SU-DHL-6 (cell line): Measurements from ENCODE around the gene BHMT2.

Experiments used
- H2AFZ ChIP-seq: fragments of 200-600 bp; sonication (generic); 2 replicates; pipeline ENCODE4 v1.6.1; 2014; ENCODE audit warnings: low read depth, mild to moderate bottlenecking, moderate library complexity, mixed read lengths, antibody characterized with exemption, low read length; ENCODE audit not compliant: severe bottlenecking
- H3F3A ChIP-seq: fragments of 200-600 bp; shearing (Covaris generic); 2 replicates; pipeline ENCODE4 v1.6.0; 2016; ENCODE audit warnings: antibody characterized with exemption, mild to moderate bottlenecking; ENCODE audit not compliant: insufficient read depth
- H3K27ac ChIP-seq: fragments of 200-600 bp; sonication (generic); 2 replicates; pipeline ENCODE4 v1.5.1; 2016; ENCODE audit warnings: low read depth, mild to moderate bottlenecking, low read length, moderate library complexity, mixed read lengths
- H3K27me3 ChIP-seq: fragments of 200-600 bp; sonication (generic), shearing (Covaris generic); 2 replicates; pipeline ENCODE4 v1.6.0; 2014; ENCODE audit warnings: mild to moderate bottlenecking, low read length
- H3K36me3 ChIP-seq: fragments of 200-600 bp; sonication (generic); 2 replicates; pipeline ENCODE4 v1.6.1; 2014; ENCODE audit warnings: mild to moderate bottlenecking, low read length, mixed read lengths
- H3K4me2 ChIP-seq: fragments of 300-600, 200-600 bp; shearing (Covaris generic), sonication (generic); 2 replicates; pipeline ENCODE4 v1.6.0; 2014; ENCODE audit warnings: low read length, low read depth, mild to moderate bottlenecking; ENCODE audit not compliant: poor library complexity, severe bottlenecking
- H3K4me3 ChIP-seq: fragments of 200-600 bp; sonication (generic); 2 replicates; pipeline ENCODE4 v1.5.1; 2014; ENCODE audit warnings: antibody characterized with exemption, low read length, mild to moderate bottlenecking, mixed read lengths; ENCODE audit not compliant: insufficient read depth, poor library complexity, severe bottlenecking
- H3K79me2 ChIP-seq: fragments of 200-600 bp; sonication (generic); 2 replicates; pipeline ENCODE4 v1.6.1; 2014; ENCODE audit warnings: mild to moderate bottlenecking, low read length, moderate library complexity; ENCODE audit not compliant: insufficient read depth
- H3K9ac ChIP-seq: fragments of 200-600 bp; sonication (generic); 2 replicates; pipeline ENCODE4 v1.7.0; 2014; ENCODE audit warnings: mild to moderate bottlenecking, low read length
- H3K9me2 ChIP-seq: fragments of 200-600 bp; sonication (generic); replicated peaks from 2 replicates; pipeline ENCODE4 v1.6.1; 2014; ENCODE audit warnings: low read length; ENCODE audit not compliant: insufficient read depth
- H3K9me3 ChIP-seq: fragments of 200-600 bp; sonication (generic); 2 replicates; pipeline ENCODE4 v1.6.1; 2014; ENCODE audit warnings: low read length, mixed read lengths; ENCODE audit not compliant: insufficient read depth
- H4K20me1 ChIP-seq: fragments of 200-600 bp; sonication (generic); 2 replicates; pipeline ENCODE4 v1.6.1; 2014; ENCODE audit warnings: low read depth, mild to moderate bottlenecking, antibody characterized with exemption, low read length, moderate library complexity, mixed read lengths
- EZH2phosphoT487 ChIP-seq: fragments of 200-600 bp; sonication (generic), shearing (Covaris generic); conservative IDR thresholded peaks from 2 replicates; pipeline ENCODE4 v1.6.1; 2018; ENCODE audit warnings: mild to moderate bottlenecking, antibody characterized with exemption, low read length, moderate library complexity, mixed read lengths
- TF ChIP-seq, protein P1 (sequence below): fragments of 200-600 bp; sonication (generic); IDR thresholded peaks from one replicate; pipeline ENCODE4 v1.5.1; 2017; ENCODE audit warnings: antibody characterized with exemption, mild to moderate bottlenecking, low read length, moderate library complexity; ENCODE audit not compliant: insufficient read depth, poor library complexity, severe bottlenecking

The BHMT2 gene

DNA sequence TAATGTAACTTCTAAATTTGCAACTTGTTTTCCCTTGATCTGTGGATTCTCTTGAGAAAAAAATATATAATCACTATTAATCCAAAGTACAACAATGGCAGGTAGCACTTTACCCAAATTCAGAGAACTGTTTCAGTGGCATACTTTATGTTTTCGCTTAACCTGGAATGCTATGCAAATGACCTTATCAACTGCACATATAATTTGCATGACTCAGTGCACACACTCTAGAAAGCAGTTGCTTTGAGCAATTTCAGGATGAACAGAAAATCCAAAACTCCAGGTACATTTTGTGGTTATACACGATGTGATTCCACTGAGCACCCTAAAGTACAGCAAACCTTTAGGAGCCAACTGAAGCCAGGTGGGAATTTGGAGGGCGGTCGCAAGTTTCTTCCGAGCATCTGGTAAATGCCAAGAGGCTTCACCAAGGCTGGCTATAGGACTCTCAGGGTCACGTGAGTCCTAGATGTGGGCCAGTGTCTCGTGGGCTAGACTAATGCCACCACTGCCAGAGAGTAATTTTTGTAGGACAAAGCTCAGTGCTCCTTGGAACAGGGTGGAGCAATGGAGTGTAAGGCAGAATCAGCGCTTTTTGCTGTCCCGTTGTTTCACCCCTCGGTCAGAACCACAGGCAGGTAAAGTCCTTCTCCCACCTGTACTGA lies 37.4 kb upstream of the BHMT2 start:
- no peak overlapping the region for H3K27ac ChIP-seq
- TF ChIP-seq, protein P1, sequence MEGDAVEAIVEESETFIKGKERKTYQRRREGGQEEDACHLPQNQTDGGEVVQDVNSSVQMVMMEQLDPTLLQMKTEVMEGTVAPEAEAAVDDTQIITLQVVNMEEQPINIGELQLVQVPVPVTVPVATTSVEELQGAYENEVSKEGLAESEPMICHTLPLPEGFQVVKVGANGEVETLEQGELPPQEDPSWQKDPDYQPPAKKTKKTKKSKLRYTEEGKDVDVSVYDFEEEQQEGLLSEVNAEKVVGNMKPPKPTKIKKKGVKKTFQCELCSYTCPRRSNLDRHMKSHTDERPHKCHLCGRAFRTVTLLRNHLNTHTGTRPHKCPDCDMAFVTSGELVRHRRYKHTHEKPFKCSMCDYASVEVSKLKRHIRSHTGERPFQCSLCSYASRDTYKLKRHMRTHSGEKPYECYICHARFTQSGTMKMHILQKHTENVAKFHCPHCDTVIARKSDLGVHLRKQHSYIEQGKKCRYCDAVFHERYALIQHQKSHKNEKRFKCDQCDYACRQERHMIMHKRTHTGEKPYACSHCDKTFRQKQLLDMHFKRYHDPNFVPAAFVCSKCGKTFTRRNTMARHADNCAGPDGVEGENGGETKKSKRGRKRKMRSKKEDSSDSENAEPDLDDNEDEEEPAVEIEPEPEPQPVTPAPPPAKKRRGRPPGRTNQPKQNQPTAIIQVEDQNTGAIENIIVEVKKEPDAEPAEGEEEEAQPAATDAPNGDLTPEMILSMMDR = no peak
- TF ChIP-seq EZH2phosphoT487 = no peak
- H2AFZ ChIP-seq = no peak overlapping the region
- H3K4me3 ChIP-seq = no peak overlapping the region
- no peaks in the 10 kb centered on the region for H3K9me2 ChIP-seq
- no peaks in the 10 kb centered on the region for H3K27me3 ChIP-seq
- H3K9ac ChIP-seq = no peak overlapping the region
- no peak overlapping the region for H3K4me2 ChIP-seq
- no peaks in the 10 kb centered on the region for H3K36me3 ChIP-seq
- no peaks in the 10 kb centered on the region for H4K20me1 ChIP-seq
- H3K79me2 ChIP-seq = no peaks in the 10 kb centered on the region
- H3F3A ChIP-seq = no peaks in the 10 kb centered on the region
- H3K9me3 ChIP-seq = no peaks in the 10 kb centered on the region

DNA sequence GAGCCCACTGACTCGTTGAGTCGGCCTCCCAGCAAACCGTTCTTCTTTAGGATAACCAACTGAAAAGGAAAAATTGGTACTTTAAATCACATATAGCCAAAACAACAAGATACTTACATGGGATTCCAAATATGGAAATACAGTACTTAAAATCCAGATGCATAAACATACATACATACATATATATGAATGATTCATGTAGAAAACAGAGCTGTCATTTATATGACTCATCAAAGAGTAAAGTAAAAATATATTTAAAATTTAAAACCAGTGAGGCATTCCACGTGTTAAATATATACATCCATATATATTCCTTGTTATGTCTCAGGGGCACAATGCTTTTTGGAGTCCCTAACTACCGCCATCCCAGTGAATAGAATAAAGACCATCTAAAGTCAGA lies 36.8 kb upstream of the BHMT2 start:
- no peaks in the 10 kb centered on the region for H3K36me3 ChIP-seq
- H3K79me2 ChIP-seq = no peaks in the 10 kb centered on the region
- H3K27me3 ChIP-seq = no peaks in the 10 kb centered on the region
- H3K9me3 ChIP-seq = no peaks in the 10 kb centered on the region
- H3F3A ChIP-seq = no peaks in the 10 kb centered on the region
- H3K4me2 ChIP-seq = no peak overlapping the region
- H3K9ac ChIP-seq = no peak overlapping the region
- no peak overlapping the region for H2AFZ ChIP-seq
- TF ChIP-seq, protein P1 = no peak
- TF ChIP-seq EZH2phosphoT487 = no peak
- no peak overlapping the region for H3K4me3 ChIP-seq
- H4K20me1 ChIP-seq = no peaks in the 10 kb centered on the region
- H3K27ac ChIP-seq = no peak overlapping the region
- H3K9me2 ChIP-seq = no peaks in the 10 kb centered on the region

DNA sequence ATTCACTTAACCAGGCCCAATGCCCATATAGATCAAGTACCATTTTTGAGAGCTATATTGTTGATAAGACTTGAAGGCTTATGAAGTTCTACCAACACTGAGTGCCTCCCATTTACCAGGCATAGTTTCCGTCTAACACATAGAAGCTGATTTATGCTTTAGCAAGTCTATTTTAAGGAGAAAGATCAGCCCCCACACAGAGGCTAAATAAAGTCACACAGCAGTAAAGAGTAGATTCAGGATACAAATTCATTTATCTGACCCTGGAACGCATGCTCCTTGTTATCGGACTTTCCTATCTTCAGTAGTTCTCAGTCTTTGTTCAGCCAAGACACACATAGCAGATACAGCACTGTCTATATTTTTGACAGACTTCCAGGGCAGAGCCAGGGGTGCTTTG lies 34.3 kb upstream of the BHMT2 start:
- no peak overlapping the region for H3K27ac ChIP-seq
- H3K9ac ChIP-seq = no peak overlapping the region
- no peaks in the 10 kb centered on the region for H4K20me1 ChIP-seq
- no peaks in the 10 kb centered on the region for H3K9me2 ChIP-seq
- H3K4me3 ChIP-seq = no peak overlapping the region
- H3K27me3 ChIP-seq = no peaks in the 10 kb centered on the region
- no peak overlapping the region for H3K4me2 ChIP-seq
- TF ChIP-seq EZH2phosphoT487 = no peak
- TF ChIP-seq, protein P1 = no peak
- H2AFZ ChIP-seq = no peak overlapping the region
- no peaks in the 10 kb centered on the region for H3K9me3 ChIP-seq
- H3K36me3 ChIP-seq = no peaks in the 10 kb centered on the region
- H3F3A ChIP-seq = no peaks in the 10 kb centered on the region
- no peaks in the 10 kb centered on the region for H3K79me2 ChIP-seq
